ENCODE data around the gene DNAH17. TPM values are rescaled to one million over a fixed set of nuclear protein-coding genes. Genes with fewer than 3 reads are reported as not detected.

Gene DNAH17
- total and polyA plus RNA-seq, 2 of the 13 experiments (the other 11 are each of a cell fraction or from before 2014, with no cell fraction given), result 0.86 to 1.6 TPM

GRCh38 chr17:78619334-78619733 is 42.1 kb upstream of the DNAH17 start:
- FAIRE-seq (no peak), ATAC-seq (no peak), DNase-seq (ENCODE audit: low spot score) (no peak)
- H3K79me2 ChIP-seq (ENCODE audit: insufficient read depth, low read length), result no peaks in the 10 kb centered on the region
- 29% methylated on average over 5 of the region's 5 CpGs for WGBS (ENCODE audit: low lambda C conversion rate)
- ChIA-PET POLR2A (no interaction called here), CTCF (ENCODE audit: low intra/inter-chr PET ratio, low total read pairs) (no interaction called here)
- no peak overlapping the region for H3K4me2 ChIP-seq (ENCODE audit: low read depth, low read length)
- intact Hi-C loops (cut with micrococcal nuclease; ENCODE audit: unreplicated experiment), result no loop called here
- BruUV-seq (replicated peaks), result no TSS peak
- H3K27me3 ChIP-seq (ENCODE audit: control insufficient read depth in 1 of 2, insufficient read depth in 2 of 2, low read length in 2 of 2), result peaks cover 0 to 63% of the 10 kb centered on the region in 2 experiments; a peak in 4 of 5 replicates
- H3K27ac ChIP-seq (ENCODE audit: extremely low read length, insufficient read depth, low read length), result no peak overlapping the region
- no peak overlapping the region for H2AFZ ChIP-seq (ENCODE audit: low read length)
- no peaks in the 10 kb centered on the region for H3K9me3 ChIP-seq (ENCODE audit: low read length)
- in situ Hi-C loops (cut with HindIII; ENCODE audit: extremely low pct_ligation_motif_present, low pct_unique_long_range_greater_than_20kb), result no loop called here
- TF ChIP-seq ARID2 (CRISPR knock-in tag; IDR thresholded peaks at IDR 0.05; ENCODE audit: borderline replicate concordance) (no peak), ZNF280D (CRISPR knock-in tag; IDR thresholded peaks at IDR 0.05) (no peak), FOXO1 (CRISPR knock-in tag; IDR thresholded peaks at IDR 0.05) (no peak), CENPBD1 (CRISPR knock-in tag; IDR thresholded peaks at IDR 0.05; ENCODE audit: borderline replicate concordance, low read depth) (no peak), ZNF24 (IDR thresholded peaks at IDR 0.05) (no peak), U2AF1 (optimal IDR thresholded peaks at IDR 0.05; ENCODE audit: low read depth, low read length) (no peak), RXRB (CRISPR knock-in tag; IDR thresholded peaks at IDR 0.05; ENCODE audit: borderline replicate concordance) (no peak), BATF2 (CRISPR knock-in tag; IDR thresholded peaks at IDR 0.05) (no peak)
- H3K4me1 ChIP-seq (ENCODE audit: insufficient read depth, low read length), result peaks cover 33% of the 10 kb centered on the region
- no peaks in the 10 kb centered on the region for H3K36me3 ChIP-seq (replicated peaks in 1 of 2; ENCODE audit: control insufficient read depth in 1 of 2, insufficient read depth in 2 of 2, low read length in 2 of 2)
- H4K20me1 ChIP-seq (ENCODE audit: insufficient read depth, low read length), result no peaks in the 10 kb centered on the region
- H3K4me3 ChIP-seq (replicated peaks in 1 of 3; ENCODE audit: insufficient read depth in 1 of 3, low read depth in 2 of 3, low read length in 3 of 3), result no peak overlapping the region
- no peak overlapping the region for H3K9ac ChIP-seq (ENCODE audit: insufficient read depth, low read depth, low read length)

Data from HepG2 (cell line).